HTR-8/SVneo (cell line): ENCODE measurements around the gene GUK1.
"Not testable (repeated sequence)": the region's sequence is repeated elsewhere in the genome, so short reads cannot be mapped to it uniquely, and the experiment has no call there.

ENCODE experiments used
- DNase-seq: peaks from one replicate; pipeline ENCODE4 v3.0.0; 2011; ENCODE audit warnings: low spot score, mixed read lengths; ENCODE audit not compliant: insufficient read length
- FAIRE-seq: peaks from 2 replicates; lab custom pipeline; 2011; peaks lifted over from hg19 to GRCh38; lab: Jason Lieb, UNC

GUK1 gene

DNA sequence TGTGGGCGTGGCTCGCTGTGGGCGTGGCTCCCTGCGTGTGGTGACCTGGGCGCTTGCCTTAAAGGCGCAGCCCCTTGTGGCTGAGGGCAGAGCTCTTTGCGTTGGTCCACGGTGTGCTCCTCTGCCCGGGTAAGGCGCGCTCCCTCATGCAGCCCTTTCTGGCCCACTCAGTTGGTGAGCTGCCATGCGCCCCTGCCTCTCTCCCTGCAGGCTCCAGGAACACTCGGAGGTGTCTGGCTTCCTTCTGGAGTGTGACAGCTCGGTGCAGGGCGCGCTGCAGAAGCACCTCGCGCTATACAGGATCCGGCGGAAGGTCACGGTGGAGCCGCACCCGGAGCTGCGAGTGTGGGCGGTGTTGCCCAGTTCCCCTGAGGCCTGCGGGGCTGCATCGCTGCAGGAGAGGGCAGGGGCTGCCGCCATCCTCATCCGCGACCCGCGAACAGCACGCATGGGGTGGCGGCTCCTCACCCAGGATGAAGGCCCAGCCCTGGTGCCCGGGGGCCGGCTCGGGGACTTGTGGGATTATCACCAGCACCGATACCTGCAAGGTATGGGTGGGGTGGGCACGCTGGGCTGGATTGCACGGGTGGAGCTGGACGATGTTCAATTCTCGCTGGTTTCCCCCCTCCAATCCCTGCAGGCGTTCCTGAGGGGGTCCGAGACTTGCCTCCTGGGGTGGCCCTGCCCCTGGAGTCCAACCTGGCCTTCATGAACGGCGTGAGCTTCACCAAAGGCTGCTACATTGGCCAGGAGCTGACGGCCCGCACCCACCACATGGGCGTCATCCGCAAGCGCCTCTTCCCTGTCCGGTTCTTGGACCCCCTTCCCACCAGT is 34.6 kb downstream of the GUK1 start:
- DNase-seq (no peak), FAIRE-seq (no peak)

DNA sequence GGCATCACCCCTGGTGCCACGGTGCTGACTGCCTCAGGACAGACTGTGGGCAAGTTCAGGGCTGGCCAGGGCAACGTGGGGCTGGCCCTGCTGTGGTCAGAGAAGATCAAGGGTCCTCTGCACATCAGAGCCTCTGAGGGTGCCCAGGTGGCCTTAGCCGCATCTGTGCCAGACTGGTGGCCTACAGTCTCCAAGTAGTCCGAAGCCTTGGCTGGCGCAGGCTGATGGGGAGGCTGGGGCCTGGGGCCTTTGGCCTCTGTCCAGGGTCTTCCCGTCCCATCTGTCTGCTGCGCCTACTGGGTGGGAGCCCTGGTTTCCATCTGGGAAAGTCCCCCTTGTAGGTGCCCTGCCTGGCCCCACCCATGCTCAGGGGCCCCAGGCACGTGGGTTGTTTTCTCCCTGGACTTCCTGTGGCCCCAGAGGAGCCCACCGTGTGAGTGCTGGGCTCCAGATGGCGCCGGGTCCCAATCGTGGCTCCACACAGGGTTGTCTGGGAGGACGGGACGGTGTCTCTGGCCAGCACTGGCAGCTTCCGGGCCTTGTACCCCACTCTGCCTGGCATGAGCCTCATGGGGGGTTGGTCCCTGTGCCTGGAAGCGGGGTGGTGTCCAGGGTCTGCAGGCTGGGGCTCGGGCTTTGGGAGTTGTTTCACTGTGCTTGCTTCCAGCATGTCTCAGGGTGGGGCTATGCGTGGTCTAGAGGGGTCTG is 35.4 kb downstream of the GUK1 start:
- no peak for FAIRE-seq
- no peak for DNase-seq

DNA sequence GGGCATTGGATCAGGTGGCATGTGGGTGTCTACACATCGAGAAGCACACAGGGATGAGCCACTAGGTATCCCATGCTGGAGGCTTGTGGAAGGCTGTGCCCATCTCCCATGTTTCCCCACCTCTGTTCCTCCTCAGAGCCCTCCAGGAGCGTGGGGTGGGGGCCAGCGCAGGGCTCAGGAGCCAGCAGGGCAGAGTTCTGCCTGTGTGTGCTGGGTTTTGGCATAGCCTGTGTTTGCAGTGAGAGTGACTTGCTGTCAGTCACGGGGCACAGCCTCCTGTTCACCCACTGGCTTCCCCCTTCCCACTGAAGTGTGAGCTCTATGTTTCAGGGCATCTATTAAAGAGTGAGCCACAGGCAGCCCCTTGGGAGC is 35.9 kb downstream of the GUK1 start:
- FAIRE-seq (no peak), DNase-seq (no peak)

DNA sequence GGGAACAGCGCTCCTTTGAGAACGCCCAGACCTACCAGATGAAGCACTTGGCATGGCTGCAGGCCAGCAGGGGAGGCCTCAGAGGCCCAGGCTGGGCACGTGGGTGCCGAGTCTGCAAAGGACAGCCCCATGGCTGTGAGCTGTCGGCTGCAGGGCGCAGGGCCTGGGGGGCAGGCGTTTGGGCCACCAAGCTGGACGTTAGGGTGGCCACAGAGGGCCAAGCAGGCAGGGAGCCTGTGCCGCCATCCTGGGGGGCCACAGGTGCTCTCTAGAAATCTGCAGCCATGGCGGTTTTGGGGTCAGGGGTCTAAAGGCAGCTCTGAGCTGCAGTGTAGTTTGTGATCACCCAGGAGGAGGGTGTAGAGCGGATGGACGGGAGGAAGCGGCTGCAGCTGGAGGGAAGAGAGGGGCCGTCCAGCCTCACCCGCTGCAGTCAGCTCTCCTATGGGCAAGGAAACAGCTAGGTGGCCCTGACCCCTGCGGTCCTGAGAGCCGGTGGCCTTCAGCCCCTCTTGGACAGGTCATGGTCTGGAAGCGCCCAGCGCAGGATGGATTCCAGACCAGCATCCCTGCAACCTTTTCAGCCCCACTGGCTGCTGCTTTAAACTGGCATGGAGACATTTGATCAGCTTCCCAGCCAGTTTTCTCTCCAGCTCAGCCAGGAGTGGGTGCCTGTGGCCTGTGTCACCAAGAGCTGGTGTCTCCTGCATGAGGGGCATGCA is 36.5 kb downstream of the GUK1 start:
- DNase-seq (no peak), FAIRE-seq (no peak)

DNA sequence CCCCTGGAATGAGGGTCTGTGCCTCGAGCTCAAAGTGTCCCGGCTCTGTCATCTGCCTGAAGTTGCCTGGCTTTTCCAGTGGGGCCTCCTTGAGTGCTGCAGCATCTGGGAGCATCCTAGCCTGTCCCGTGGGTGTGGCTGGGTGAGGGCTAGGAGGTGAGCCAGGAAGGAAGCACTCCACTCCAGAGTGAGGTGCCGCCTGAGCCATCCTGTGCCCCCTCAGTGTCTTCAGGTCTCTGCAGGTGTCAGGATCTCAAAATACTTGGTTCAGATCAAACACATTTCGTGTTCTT is 37.0 kb downstream of the GUK1 start:
- FAIRE-seq (no peak), DNase-seq (no peak)

DNA sequence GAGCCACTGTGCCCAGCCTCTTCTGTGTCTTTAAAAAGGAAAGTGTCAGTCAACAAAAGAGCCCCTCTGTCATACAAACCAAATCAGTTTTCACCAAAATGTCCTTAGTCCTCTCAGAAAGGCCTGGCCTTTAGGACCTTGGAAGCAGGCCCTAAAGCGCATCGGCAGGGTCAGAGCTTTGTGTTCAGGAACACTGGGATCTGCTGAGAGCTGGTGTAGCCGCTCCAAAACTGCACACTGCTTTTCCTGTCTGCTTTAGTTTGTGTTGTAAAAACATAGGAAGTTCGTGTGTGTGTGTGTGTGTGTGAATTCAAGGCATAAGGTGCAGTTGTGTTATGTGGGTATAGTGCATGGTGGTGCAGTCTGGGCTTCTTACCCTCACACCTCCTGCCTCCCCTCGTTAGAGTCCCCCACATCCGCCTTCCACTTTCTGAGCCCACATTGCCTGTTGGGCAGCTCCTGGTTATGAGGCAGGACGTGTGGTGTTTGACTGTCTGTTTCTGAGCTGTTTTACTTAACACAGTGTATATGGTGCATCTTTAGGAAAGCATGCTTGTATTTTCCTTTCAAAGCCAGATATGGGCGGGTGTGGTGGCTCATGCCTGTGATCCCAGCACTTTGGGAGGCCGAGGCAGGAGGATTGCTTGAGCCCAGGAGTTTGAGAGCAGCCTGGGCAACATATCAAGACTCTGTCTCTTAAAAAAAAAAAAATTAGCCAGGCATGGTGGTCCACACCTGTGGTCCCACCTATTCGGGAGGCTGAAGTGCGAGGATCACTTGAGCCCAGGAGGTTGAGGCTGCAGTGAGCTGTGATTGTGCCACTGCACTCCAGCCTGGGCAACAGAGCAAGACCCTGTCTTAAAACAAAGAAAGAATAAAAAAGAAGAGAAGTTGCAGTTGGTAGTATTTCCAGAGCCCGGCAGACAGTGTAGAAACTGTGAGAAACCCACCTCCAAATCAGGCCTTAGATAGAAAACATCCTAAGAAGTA is 37.9 kb downstream of the GUK1 start:
- DNase-seq: no peak
- no peak for FAIRE-seq

DNA sequence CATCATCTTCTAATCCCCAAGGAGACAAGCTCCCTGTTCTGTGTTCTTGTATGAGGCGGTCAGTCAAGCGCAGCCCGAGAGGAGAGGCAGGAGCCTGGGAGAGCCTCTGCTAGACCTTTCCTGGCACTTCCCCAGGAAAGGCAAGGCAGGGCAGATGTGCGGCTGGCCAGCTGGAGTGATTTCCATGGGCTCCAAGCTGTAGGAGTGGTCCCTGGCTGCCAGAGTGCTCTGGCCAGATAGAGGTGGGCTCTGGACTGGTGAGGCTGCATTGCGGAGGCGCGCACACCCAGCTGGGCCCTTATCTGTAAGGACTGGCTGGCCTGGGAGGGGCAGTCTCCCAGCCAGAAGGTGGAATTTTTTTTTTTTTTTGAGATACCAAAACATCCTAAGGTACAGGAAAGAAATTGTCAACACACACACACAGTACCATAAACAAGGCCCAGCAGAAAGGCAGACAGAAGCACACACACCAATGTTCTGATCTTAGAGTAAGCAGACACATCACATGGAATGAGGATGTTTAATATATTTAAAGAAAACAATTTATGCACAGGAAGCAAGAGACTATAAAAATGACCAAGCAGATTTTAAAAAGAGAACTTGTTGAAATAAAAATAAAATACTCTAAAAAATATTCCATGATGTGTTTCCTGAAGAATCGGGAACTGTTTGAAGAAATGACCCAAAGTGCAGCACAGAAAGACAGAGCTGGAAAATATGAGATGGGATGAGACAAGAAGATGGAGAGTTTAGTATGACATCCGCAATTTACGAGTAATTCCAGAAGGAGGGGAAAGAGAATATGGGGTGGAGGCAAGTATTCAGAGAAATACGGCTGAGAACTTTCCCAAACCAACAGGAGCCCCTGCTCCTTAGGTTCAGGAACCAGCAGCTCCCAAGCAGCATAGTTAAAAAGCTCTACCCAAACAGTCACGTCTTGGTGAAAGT is 38.9 kb downstream of the GUK1 start:
- FAIRE-seq (no peak), DNase-seq (no peak)

DNA sequence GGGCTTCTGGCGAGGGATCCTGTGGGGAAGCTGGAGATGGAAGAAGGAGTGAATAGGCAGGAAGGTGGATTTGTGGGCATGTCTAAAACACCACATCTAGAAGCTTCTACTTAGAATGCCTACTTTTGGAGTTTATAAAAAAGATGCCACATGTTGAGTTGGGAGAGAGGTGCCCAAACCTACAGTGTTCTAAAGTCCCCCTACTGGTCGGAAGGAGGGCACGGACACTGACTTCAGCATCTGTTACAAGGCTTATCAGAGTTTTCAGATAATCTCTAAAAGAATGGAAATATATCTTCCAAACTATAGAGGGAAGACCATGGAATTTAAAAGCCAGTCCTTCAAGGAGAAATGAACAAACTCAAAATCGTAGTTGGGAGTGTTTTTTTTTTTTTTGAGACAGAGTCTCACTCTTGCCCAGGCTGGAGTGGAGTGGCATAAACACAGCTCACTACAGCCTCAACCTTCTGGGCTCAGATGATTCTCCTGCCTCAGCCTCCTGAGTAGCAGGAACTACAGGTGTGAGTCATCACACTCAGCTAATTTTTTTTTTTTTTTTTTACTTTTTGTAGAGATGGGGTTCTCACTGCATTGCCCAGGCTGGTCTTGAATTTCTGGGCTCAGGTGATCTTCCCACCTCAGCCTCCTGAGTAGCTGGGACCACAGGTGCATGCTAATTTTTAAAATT is 40.3 kb downstream of the GUK1 start:
- FAIRE-seq: no peak
- no peak for DNase-seq

DNA sequence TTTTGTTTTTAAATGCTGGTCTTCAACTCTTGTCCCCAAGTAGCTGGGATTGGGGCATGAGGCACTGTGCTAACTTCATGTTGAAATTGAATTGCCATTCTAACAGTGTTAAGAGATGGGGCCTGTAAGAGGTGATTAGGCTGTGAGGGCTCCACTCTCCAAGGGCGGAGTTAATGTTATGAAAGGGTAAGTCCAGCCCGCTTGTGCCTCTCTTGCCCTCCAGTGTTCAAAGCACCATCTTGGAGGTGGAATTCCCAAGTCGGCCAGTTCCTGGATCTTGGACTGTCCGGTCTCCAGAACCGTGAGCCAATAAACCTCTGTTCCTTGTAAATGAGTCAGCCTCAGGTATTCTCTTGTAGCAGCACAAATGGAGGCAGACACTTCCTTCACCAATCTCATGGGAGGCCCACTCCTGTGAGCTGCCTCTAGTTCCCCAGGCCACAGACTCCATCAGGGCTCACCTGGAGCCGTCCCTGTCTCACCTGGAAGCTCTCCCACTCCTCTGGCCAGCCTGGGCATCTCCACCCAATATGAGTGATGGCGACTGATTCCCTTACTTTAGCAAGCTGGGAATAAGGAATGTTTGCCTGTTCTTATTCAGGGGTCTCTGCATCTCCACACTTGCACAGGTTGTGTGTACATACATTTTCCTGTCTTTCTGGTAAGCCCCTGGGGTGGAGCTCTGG is 41.0 kb downstream of the GUK1 start:
- DNase-seq: no peak
- no peak for FAIRE-seq

DNA sequence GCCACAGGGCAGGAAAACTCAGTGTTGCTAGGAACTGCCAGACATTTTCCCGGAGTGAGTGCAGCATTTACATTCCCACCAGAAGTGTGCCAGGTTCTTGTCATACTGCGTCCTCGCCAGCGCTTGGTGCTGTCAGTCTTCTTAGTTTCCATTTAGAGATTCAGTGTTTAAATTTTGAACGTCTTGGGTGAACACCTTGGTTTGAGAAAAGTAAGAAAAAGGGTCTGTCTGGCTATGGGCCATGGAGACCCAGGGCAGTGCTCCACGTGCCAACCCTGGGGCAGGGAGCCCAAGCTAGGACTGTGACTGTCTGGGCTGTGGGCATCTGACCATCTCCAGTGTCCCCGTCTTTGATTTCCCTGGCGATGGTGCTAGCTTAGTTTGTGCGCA is 41.6 kb downstream of the GUK1 start:
- no peak for DNase-seq
- no peak for FAIRE-seq

DNA sequence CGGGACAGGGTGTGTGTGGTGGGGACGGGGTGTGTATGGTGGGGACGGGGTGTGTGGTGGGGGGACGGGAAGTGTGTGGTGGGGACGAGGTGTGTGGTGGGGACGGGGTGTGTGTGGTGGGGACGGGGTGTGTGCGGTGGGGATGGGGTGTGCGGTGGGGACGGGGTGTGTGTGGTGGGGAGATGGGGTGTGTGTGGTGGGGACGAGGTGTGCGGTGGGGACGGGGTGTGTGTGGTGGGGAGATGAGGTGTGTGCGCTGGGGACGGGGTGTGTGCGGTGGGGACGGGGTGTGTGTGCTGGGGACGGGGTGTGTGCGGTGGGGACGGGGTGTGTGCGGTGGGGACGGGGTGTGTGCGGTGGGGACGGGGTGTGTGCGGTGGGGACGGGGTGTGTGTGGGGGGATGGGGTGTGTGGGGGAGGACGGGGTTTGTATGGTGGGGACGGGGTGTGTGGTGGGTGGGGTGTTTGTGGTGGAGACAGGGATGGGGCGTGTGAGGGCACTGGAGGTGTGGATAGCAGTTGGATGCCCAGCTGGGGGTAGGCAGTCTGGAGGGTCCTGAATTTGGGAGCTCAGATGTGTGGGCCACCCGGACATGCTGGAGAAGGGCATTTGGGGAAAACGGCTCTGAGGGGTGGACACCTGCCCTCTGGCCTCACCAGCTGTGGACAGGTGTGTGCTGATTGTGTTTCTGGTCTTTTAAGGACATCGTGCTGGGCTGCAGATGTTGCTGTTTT is 42.4 kb downstream of the GUK1 start:
- no peak for DNase-seq
- FAIRE-seq: no peak

DNA sequence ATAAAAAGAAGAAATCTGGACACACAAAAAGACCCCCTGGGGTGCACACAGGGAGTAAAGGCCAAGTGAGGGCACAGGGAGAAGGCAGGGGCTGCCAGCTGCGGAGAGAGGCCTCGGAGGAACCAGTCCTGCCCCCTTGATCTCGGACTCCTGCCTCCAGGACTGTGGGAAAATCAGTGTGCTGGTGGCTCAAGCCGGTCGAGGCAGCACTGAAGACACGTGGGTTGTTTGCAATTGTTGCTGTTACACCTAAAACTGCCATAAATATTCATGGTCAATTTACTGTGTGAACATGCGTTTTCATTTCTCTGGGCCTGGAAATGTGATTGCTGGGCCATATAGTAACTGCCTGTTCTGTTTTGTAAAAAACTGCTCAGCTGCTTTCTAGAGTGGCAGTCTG is 44.1 kb downstream of the GUK1 start:
- no peak for DNase-seq
- FAIRE-seq: no peak

DNA sequence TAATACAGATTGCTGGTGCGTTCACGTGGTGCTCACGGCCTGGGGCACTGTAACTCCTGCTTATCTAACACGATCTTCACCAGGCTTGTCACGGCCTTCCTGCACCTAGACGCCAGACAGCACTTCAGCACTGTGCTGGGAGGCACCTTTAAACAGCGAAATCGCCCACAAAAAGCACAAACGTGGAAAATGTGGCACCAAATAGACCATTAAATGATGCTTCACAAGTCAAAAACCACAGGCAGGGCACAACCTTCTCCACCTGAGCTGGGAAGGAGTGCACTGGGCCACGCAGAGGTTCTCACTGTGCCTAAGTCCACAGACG is 45.5 kb downstream of the GUK1 start:
- FAIRE-seq (no peak), DNase-seq (no peak)

DNA sequence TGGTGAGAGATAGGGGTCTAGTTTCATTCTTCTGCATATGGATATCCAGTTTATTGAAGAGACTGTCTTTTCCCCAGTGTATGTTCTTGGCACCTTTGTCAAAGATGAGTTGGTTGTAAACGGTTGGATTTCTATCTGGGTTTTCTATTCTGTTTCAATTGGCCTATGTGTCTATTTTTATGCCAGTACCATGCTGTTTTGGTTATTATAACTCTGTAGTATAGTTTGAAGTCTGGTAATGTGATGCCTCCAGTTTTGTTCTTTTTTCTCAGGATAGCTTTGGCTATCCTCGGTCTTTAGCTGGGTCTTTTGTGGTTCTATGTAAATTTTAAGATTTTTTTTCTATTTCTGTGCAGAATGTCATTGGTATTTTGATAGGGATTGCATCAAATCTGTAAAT is 48.2 kb downstream of the GUK1 start:
- DNase-seq, FAIRE-seq: not testable (repeated sequence)

DNA sequence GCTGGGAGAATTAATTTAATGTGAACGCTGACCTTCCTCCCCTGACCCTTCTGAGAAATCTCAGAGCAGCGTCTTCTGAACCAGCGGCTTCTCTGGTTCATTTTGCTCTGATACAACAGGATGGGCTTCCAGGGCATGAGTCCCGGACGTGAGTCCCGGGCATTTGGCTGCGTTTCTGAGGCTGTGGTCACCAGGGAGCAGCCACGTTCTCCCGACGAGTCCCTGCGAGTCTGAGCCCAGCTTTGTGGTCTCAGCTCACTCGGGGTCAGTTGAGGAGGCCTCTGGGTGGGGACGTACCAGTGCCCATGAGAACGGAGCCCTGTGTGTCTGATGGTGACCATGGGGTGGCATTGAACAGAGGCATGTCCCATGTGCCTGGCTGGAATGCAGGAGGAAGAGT is 50.1 kb downstream of the GUK1 start:
- FAIRE-seq (no peak), DNase-seq (no peak)

DNA sequence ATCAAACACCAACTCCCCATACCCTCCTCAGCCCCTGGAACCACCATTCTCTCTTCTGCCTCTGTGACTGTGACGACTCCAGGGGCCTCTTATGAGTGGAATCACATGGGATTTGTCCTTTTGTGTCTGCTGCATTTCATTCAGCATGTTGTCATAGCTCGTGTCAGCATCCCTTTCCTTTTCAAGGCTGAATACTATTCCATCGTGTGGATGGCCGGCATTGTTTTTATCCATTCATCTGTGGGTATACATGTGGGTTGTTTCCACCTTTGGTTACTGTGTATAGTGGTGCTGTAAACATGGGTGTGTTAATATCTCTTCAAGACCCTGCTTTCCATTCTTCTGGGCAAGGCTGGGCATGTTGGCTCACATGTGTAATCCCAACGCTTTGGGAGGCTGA is 50.7 kb downstream of the GUK1 start:
- DNase-seq (no peak), FAIRE-seq (no peak)

DNA sequence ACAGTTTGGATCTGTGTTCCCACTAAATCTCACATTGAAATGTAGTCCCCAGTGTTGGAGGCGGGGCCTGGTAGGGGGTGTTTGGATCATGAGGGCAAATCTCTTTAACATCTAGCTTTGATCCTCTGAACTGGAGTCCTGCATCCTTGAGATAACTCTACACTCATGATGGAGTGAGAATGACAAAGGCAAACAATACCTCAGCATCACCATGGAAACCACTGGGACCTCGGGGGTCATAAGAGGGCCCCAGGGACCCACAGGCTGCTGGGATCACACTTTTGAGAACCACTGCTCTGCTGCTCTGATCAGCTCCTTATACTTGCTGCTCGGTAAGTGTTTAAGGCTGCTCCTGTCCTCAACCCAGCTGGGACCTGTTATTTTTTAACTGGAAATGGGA is 54.4 kb downstream of the GUK1 start:
- DNase-seq (no peak), FAIRE-seq (no peak)
